H1 (cell line): ENCODE data around the gene TBC1D32. TPM values are rescaled to one million over a fixed set of nuclear protein-coding genes. Genes with fewer than 3 reads are reported as not detected.

Experiments used
- CTCF ChIA-PET: fragments of 300-600 bp; sonication (Branson Sonifier 250); formaldehyde crosslinking; loops from one replicate; lab custom pipeline; 2021; ENCODE audit not compliant: partially characterized antibody; lab: Charles Lee
- POLR2A ChIA-PET: fragments of 300-600 bp; sonication (Branson Sonifier 250); formaldehyde crosslinking; loops from one replicate; lab custom pipeline; 2021; ENCODE audit warnings: inconsistent platforms; ENCODE audit not compliant: partially characterized antibody; lab: Charles Lee
- DNase-seq, 2 experiments: peaks; one replicate each; pipeline versions ENCODE4 v3.0.0 to v3.0.0-alpha.2; 2010 to 2022; ENCODE audit warnings: low spot score in 2 of 2, low read depth in 1 of 2, mixed read lengths in 1 of 2
- FAIRE-seq: peaks from 2 replicates; lab custom pipeline; 2011; peaks lifted over from hg19 to GRCh38; lab: Jason Lieb, UNC
- H2AFZ ChIP-seq: 2 replicates; pipeline ENCODE4 v1.8.1; 2012; ENCODE audit warnings: low read length, inconsistent platforms
- H2AK5ac ChIP-seq: 2 replicates; pipeline ENCODE4 v1.6.1; 2013; ENCODE audit warnings: low read depth, low read length
- H2BK120ac ChIP-seq: replicated peaks from 2 replicates; pipeline ENCODE3; 2013; ENCODE audit warnings: low read depth, low read length, inconsistent platforms
- H2BK12ac ChIP-seq: 2 replicates; pipeline ENCODE4 v1.6.1; 2013; ENCODE audit warnings: low read depth, low read length
- H2BK15ac ChIP-seq: 2 replicates; pipeline ENCODE4 v1.6.1; 2013; ENCODE audit warnings: low read length
- H2BK20ac ChIP-seq: 2 replicates; pipeline ENCODE4 v1.6.1; 2013; ENCODE audit warnings: low read length
- H2BK5ac ChIP-seq: 2 replicates; pipeline ENCODE4 v1.6.1; 2013; ENCODE audit warnings: low read depth, low read length
- H3K14ac ChIP-seq: 2 replicates; pipeline ENCODE4 v1.6.1; 2013; ENCODE audit warnings: inconsistent platforms; ENCODE audit not compliant: insufficient read length
- H3K18ac ChIP-seq: 2 replicates; pipeline ENCODE4 v1.6.1; 2013; ENCODE audit warnings: low read length; ENCODE audit errors: extremely low read depth
- H3K23ac ChIP-seq: 2 replicates; pipeline ENCODE4 v1.6.1; 2013; ENCODE audit warnings: inconsistent platforms; ENCODE audit not compliant: insufficient read length
- H3K23me2 ChIP-seq: 2 replicates; pipeline ENCODE4 v1.6.1; 2013; ENCODE audit warnings: low read depth, low read length
- H3K27ac ChIP-seq: 2 replicates; pipeline ENCODE4 v1.6.1; 2011; ENCODE audit warnings: low read depth, low read length, inconsistent platforms
- H3K27me3 ChIP-seq, 4 experiments: replicated peaks in 1 of 4; 1 replicate in 1 of 4; 2 replicates in 3 of 4; pipeline versions ENCODE4 v1.6.1 to v1.8.1; 2011 to 2013; ENCODE audit warnings: low read length in 3 of 4, mild to moderate bottlenecking in 3 of 4, inconsistent platforms in 2 of 4, mixed read lengths in 2 of 4, moderate library complexity in 1 of 4; ENCODE audit not compliant: control insufficient read depth in 3 of 4, insufficient read depth in 3 of 4; ENCODE audit errors: extremely low read depth in 1 of 4
- H3K36me3 ChIP-seq, 4 experiments: 2 replicates each; pipeline versions ENCODE4 v1.6.1 to v1.8.1; 2011 to 2013; ENCODE audit warnings: mild to moderate bottlenecking in 4 of 4, low read length in 3 of 4, moderate library complexity in 2 of 4, control low read depth in 1 of 4, inconsistent platforms in 1 of 4; ENCODE audit not compliant: insufficient read depth in 4 of 4, control insufficient read depth in 2 of 4
- H3K4ac ChIP-seq: replicated peaks from 2 replicates; pipeline ENCODE3; 2013; ENCODE audit warnings: low read length, low read depth, mixed read lengths, inconsistent platforms; ENCODE audit not compliant: insufficient read length
- H3K4me1 ChIP-seq, 4 experiments: replicated peaks in 1 of 4; 1 replicate in 1 of 4; 2 replicates in 3 of 4; pipeline versions ENCODE4 v1.6.1 to v1.8.1; 2011 to 2013; ENCODE audit warnings: low read length in 3 of 4, inconsistent platforms in 2 of 4, mixed read lengths in 1 of 4; ENCODE audit not compliant: insufficient read depth in 4 of 4, control insufficient read depth in 3 of 4
- H3K4me2 ChIP-seq, 2 experiments: 2 replicates each; pipeline versions ENCODE4 v1.6.1 to v1.8.1; 2011 to 2013; ENCODE audit warnings: low read depth in 2 of 2, low read length in 2 of 2, control low read depth in 1 of 2, inconsistent platforms in 1 of 2, mild to moderate bottlenecking in 1 of 2; ENCODE audit not compliant: insufficient read depth in 1 of 2
- H3K4me3 ChIP-seq, 4 experiments: fragments of 200-600, 300-600 bp in 1 of 4; sonication (generic), shearing (Covaris generic), sonication (Bioruptor Twin) in 1 of 4; 2 replicates each; pipeline versions ENCODE4 v1.5.1 to v1.8.1; 2011 to 2016; ENCODE audit warnings: low read length in 4 of 4, low read depth in 3 of 4, control low read depth in 2 of 4, inconsistent platforms in 2 of 4, mild to moderate bottlenecking in 2 of 4, mixed read lengths in 1 of 4, moderate library complexity in 1 of 4; ENCODE audit not compliant: insufficient read depth in 2 of 4; ENCODE audit errors: extremely low read depth in 1 of 4
- H3K56ac ChIP-seq: replicated peaks from 2 replicates; pipeline ENCODE3; 2013; ENCODE audit warnings: low read depth, mild to moderate bottlenecking, mixed read lengths, low read length, inconsistent platforms; ENCODE audit not compliant: insufficient read length
- H3K79me1 ChIP-seq: 2 replicates; pipeline ENCODE4 v1.6.1; 2013; ENCODE audit warnings: low read depth, low read length, control low read depth
- H3K79me2 ChIP-seq, 2 experiments: 2 replicates each; pipeline versions ENCODE4 v1.6.1 to v1.8.1; 2012 to 2013; ENCODE audit warnings: low read length in 2 of 2, mild to moderate bottlenecking in 2 of 2, inconsistent platforms in 1 of 2; ENCODE audit not compliant: insufficient read depth in 2 of 2, control insufficient read depth in 1 of 2
- H3K9ac ChIP-seq, 4 experiments: replicated peaks in 1 of 4; 1 replicate in 1 of 4; 2 replicates in 3 of 4; pipeline versions ENCODE4 v1.6.1 to v1.8.1; 2011 to 2013; ENCODE audit warnings: low read depth in 3 of 4, low read length in 3 of 4, control low read depth in 2 of 4, mild to moderate bottlenecking in 2 of 4, moderate library complexity in 2 of 4, inconsistent platforms in 1 of 4; ENCODE audit errors: extremely low read depth in 1 of 4
- H3K9me3 ChIP-seq, 2 experiments: 2 replicates each; pipeline versions ENCODE4 v1.6.1 to v1.8.1; 2012 to 2013; ENCODE audit warnings: mild to moderate bottlenecking in 2 of 2, moderate library complexity in 2 of 2, control low read depth in 1 of 2, inconsistent platforms in 1 of 2, low read depth in 1 of 2, low read length in 1 of 2, mixed read lengths in 1 of 2; ENCODE audit not compliant: insufficient read depth in 2 of 2
- H4K20me1 ChIP-seq, 2 experiments: replicated peaks in 1 of 2; 2 replicates each; pipeline versions ENCODE3 to v1.8.1; 2011 to 2013; ENCODE audit warnings: inconsistent platforms in 2 of 2, low read length in 2 of 2, mild to moderate bottlenecking in 1 of 2; ENCODE audit not compliant: insufficient read depth in 2 of 2, control insufficient read depth in 1 of 2
- H4K5ac ChIP-seq: 2 replicates; pipeline ENCODE4 v1.6.1; 2013; ENCODE audit warnings: low read length, low read depth, mixed read lengths, inconsistent platforms; ENCODE audit not compliant: insufficient read length
- H4K8ac ChIP-seq: 2 replicates; pipeline ENCODE4 v1.8.0; 2013; ENCODE audit warnings: mild to moderate bottlenecking, moderate library complexity, low read length, inconsistent platforms; ENCODE audit not compliant: insufficient read depth; ENCODE audit errors: extremely low read depth
- H4K91ac ChIP-seq: replicated peaks from 2 replicates; pipeline ENCODE3; 2013; ENCODE audit warnings: low read length, mixed read lengths, inconsistent platforms; ENCODE audit not compliant: insufficient read length
- ASH2L ChIP-seq: fragments of 200-600, 300-600 bp; sonication (generic); IDR thresholded peaks from one replicate; pipeline ENCODE4 v1.7.1; 2017; ENCODE audit warnings: low read length
- BCL11A ChIP-seq, 2 experiments: IDR thresholded peaks; one replicate each; pipeline ENCODE4 v1.6.1; 2011; ENCODE audit warnings: low read depth in 2 of 2, low read length in 2 of 2, mild to moderate bottlenecking in 2 of 2
- CHD2 ChIP-seq: IDR thresholded peaks from 2 replicates; pipeline ENCODE4 v1.6.1; 2012; ENCODE audit warnings: low read length, improper control_type of control experiment
- JUN ChIP-seq: IDR thresholded peaks from 2 replicates; pipeline ENCODE4 v1.6.1; 2011; ENCODE audit warnings: low read depth, mild to moderate bottlenecking, improper control_type of control experiment, low read length
- KDM5A ChIP-seq: fragments of 200-600 bp; IDR thresholded peaks from 2 replicates; pipeline ENCODE4 v1.7.1; 2012; ENCODE audit warnings: mild to moderate bottlenecking, low read length, inconsistent platforms, mixed read lengths
- SP1 ChIP-seq: IDR thresholded peaks from 2 replicates; pipeline ENCODE4 v1.6.1; 2011; ENCODE audit warnings: low read depth, low read length
- WGBS, 2 experiments: shearing (Covaris generic) in 1 of 2; methylation state at CpG; one replicate each; pipeline versions ENCODE4 v1.1.6 to v1.1.7; 2013 to 2015; ENCODE audit warnings: low lambda C conversion rate in 2 of 2, mixed read lengths in 2 of 2, inconsistent platforms in 1 of 2, low coverage in 1 of 2, missing lambda C conversion rate in 1 of 2; ENCODE audit not compliant: insufficient replicate concordance in 2 of 2, insufficient coverage in 1 of 2, insufficient read length in 1 of 2; ENCODE audit errors: extremely low coverage in 1 of 2, missing lambda C conversion rate in 1 of 2; 5-methylcytosine and 5-hydroxymethylcytosine counted together
- polyA plus RNA-seq, 7 experiments: library from polyadenylated mRNA; depleted of rRNA in 3 of 7; stranded (reverse) in 5 of 7; unstranded in 2 of 7; fragments of >200 nt in 5 of 7; fragments of 200-250 nt in 2 of 7; gene quantifications; 1 replicate in 5 of 7; 2 replicates in 1 of 7; 4 replicates in 1 of 7; pipeline versions ENCODE4 v1.2.1 to v1.2.3, GENCODE V29; 2011 to 2013; ENCODE audit warnings: missing spikeins in 2 of 7, mixed read lengths in 2 of 7
- total RNA-seq: library from RNA; stranded (reverse); fragmentation: NEBNext Ultra II Directional; extraction: Animal tissue kit (Norgen Biotek cat#: 25700); gene quantifications from 2 replicates; pipeline ENCODE4 v1.2.1, GENCODE V29; 2021

Gene TBC1D32
- total and polyA plus RNA-seq, 2 of the 8 experiments (the other 6 are each of a cell fraction or from before 2014, with no cell fraction given), result 5.3 to 7.1 TPM

DNA sequence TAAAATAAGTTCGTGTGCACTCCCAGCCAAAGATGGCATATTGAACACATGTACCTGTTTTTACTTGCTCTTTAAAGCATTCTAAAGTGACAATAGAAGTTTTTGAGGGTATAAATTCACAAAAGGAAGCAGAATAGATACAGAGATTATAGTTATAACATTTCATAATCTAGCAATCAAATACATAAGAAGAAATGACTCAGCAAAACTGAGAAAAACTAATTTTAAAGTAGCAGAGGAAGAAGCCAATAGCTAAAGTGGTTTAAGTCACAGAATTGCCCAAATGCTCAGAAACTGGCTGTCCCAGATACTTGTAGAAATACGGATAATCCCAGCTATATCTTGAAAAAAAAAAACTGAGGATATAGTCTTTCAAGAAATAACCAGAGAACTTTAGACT, 49.2 kb upstream of the TBC1D32 start:
- H2AFZ ChIP-seq, result no peak overlapping the region
- H3K14ac ChIP-seq, result no peak overlapping the region
- H3K23ac ChIP-seq, result no peak overlapping the region
- 86% methylated on average over 2 of the region's 2 CpGs; no CpG with 5 or more reads in 1 of the 2 experiments for WGBS, 2 experiments
- no peaks in the 10 kb centered on the region for H3K9me3 ChIP-seq
- H2BK120ac ChIP-seq, result no peak overlapping the region
- no peak overlapping the region for H3K4me2 ChIP-seq
- no peak overlapping the region for H3K27ac ChIP-seq
- no peaks in the 10 kb centered on the region for H3K79me2 ChIP-seq
- no peak overlapping the region for H2BK12ac ChIP-seq
- no peak overlapping the region for H4K91ac ChIP-seq
- H3K36me3 ChIP-seq, result no peaks in the 10 kb centered on the region
- no peak for TF ChIP-seq KDM5A
- no peak for TF ChIP-seq JUN
- TF ChIP-seq ASH2L, result no peak
- TF ChIP-seq BCL11A (IDR thresholded peaks at IDR 0.05; ENCODE audit: low read depth in 2 of 2, low read length in 2 of 2), result no peak
- TF ChIP-seq CHD2, result no peak
- TF ChIP-seq SP1, result no peak
- TF ChIP-seq, all 59 proteins: peak for 0
- Histone ChIP-seq H2BK20ac (no peak overlapping the region), H4K5ac (no peak overlapping the region), H3K18ac (no peak overlapping the region), H2BK5ac (no peak overlapping the region), H3K9ac (no peak overlapping the region), H3K23me2 (no peaks in the 10 kb centered on the region), H4K8ac (no peak overlapping the region), H3K56ac (no peak overlapping the region), H3K4me3 (no peak overlapping the region), H3K4me1 (no peaks in the 10 kb centered on the region), H2BK15ac (no peak overlapping the region), H3K79me1 (no peaks in the 10 kb centered on the region), H3K4ac (no peak overlapping the region), H3K27me3 (no peaks in the 10 kb centered on the region), H2AK5ac (no peak overlapping the region), H4K20me1 (no peaks in the 10 kb centered on the region)
- DNase-seq, result no peak
- ChIA-PET CTCF (interaction anchor here (1.1 kb wide), 1 partner anchor 17 kb away, joined by 6 read pairs; no protein-coding TSS in a partner anchor), POLR2A (no interaction called here)
- no peak for FAIRE-seq
